Measurements from ENCODE around the gene MYO15A.

DNA sequence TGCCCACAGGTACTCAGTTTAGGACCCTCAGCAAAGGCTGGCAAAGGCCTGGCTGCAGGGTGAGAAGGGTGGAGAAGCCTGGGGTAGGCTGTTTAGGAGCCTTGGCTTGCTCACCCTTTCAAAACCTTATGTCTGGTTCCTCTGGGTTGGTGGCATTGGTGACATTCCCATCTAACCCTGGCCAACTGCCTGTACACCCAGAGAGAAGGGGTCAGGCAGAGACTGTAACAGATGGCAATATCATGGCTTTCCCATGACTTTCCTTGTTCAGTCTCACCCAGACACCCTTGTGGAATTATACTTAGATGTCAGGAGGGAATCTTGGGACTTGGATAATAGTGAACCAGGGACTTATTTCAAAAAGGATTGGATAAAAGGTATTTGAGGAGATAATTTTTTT is 98.4 kb downstream of the MYO15A start:
- no peak for TF ChIP-seq EZH2 (IDR thresholded peaks at IDR 0.05; ENCODE audit: borderline replicate concordance, low read depth, low read length, severe bottlenecking)
- TF ChIP-seq, protein P1, sequence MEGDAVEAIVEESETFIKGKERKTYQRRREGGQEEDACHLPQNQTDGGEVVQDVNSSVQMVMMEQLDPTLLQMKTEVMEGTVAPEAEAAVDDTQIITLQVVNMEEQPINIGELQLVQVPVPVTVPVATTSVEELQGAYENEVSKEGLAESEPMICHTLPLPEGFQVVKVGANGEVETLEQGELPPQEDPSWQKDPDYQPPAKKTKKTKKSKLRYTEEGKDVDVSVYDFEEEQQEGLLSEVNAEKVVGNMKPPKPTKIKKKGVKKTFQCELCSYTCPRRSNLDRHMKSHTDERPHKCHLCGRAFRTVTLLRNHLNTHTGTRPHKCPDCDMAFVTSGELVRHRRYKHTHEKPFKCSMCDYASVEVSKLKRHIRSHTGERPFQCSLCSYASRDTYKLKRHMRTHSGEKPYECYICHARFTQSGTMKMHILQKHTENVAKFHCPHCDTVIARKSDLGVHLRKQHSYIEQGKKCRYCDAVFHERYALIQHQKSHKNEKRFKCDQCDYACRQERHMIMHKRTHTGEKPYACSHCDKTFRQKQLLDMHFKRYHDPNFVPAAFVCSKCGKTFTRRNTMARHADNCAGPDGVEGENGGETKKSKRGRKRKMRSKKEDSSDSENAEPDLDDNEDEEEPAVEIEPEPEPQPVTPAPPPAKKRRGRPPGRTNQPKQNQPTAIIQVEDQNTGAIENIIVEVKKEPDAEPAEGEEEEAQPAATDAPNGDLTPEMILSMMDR (IDR thresholded peaks at IDR 0.05; ENCODE audit: borderline replicate concordance, extremely low read depth, low read length, poor library complexity, severe bottlenecking), result no peak
